Measurements from ENCODE around the gene PFKL.

PFKL gene

DNA sequence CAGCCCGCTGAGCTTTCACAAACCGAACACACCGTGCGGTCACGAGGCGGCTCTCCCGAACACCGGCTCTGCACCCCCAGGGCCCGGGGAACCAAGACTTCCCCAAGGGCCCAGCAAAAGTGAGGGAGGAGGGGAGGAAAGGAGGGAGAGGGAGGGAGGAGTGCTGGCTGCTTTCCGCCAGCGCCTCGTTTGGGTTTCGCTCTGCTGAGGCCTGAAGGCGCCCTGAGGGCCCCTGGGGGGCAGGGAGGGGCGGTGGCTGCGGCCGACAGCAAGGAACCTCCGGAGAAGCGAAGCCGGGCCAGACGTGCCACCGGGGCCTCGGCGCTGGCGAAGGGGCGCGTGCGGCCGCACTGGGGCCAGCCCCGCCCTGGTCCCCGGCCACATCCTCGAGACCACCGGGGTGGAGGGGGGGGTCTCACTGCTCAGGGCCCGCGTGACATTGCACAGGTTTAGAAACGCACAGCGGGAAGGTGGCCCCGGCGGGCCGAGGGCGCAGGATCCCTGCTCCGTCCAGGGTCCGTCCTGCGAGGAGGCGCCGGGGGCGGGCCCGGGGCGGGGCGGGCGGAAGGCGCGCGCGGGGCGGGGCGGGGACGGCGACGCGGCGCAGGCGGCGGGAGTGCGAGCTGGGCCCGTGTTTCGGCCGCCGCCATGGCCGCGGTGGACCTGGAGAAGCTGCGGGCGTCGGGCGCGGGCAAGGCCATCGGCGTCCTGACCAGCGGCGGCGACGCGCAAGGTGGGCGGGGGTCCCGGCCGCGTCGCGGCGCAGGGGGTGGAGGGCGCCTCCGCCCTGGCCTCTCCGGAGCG lies at the start of gene PFKL:
TSS of gene PFKL (plus strand) at position 596 of the 804 bp plus-strand sequence. CDS start at position 649, 53 bp downstream.
- DNase-seq (ENCODE audit: low read depth in 2 of 2): peak; percentile 36 to 65

GRCh38 chr21:44253832-44254710 lies 45.8 kb upstream of the PFKL start:
- no peak for DNase-seq (ENCODE audit: low read depth in 2 of 2)

DNA sequence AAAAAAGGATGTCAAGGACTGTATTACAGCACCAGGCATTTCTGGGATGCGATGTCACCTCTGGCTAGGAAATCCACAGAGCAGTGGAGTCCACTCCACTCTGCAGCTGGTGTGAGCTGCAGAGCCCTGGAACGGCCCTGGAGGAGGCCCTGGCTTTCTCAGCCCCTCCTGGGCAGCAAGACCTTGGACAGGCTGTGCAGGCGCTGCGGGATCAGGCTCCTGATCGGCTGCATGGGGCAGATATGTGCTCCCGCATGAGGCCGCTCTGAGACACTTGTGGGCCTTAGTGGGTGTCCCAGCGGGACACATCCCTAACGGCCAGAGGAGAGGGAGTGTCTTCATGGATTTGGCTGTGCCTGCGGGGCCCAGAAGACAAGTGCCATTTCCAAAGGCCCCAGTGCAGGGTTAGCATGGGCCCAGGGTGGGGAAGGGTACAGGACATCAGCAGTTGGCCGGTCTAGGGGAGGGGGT lies 44.3 kb upstream of the PFKL start:
- no peak for DNase-seq (ENCODE audit: low read depth in 2 of 2)

DNA sequence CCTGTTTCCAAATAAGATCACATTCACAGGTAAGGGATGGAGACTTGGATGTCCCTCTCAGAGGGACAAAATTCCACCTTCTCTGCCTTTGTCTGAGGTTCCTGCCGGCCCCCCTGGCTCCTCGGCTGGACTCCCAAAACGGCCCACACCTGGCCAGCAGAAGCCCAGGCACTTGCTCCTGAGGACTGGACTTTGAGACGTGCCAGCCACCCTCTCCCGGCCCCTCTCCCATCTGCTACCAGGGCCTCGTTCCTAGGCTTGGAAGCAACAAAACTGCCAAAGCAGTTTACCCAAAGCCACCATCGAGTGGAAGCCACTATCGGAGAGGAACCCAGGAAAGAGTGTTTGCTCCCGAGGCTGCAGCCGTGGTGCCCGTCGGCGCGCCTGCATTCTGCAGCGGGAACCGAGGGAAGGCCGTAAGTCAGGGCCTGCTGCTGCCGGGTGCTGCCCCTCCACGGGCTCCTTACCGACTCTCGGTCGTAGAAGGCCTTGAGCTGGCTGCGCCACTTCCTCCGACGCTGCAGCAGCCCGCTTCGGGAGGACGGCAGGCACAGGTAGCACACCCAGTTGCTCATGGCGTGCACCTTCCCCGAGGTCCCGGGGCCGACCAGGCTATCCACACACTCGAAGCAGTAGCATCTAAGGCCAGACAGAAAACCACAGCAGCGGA lies 41.7 kb upstream of the PFKL start:
- no peak for DNase-seq (ENCODE audit: low read depth in 2 of 2)

DNA sequence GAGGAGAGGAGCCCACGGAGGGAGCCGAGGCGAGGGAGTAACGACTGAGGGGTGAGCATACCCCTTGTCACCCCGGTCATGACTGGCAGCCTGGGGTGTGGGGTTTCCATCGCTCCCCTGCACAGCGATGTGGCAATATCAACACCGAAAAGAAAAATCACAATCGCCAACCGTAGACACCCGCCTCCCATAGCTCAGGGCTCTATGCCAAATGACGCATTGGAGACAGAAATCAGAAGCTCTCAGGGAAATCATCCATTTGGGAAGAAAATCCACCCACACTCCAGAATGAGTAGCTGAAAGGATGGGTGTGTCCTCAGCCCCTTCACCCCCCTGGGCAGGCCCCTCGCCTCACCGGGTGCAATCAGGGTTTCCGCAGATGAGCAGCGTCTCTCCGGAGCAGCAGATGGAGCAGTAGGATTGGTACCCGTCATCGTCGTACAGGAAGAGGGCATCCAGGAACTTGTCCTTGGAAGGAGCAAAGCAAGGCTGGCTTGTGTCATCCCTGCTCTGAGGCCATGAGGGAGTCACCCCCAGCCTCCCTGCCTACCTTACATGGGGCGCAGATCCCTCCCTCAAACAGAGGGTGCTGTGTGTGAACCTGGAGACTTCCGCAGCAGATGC lies 40.7 kb upstream of the PFKL start:
- DNase-seq (ENCODE audit: low read depth in 2 of 2): no peak

DNA sequence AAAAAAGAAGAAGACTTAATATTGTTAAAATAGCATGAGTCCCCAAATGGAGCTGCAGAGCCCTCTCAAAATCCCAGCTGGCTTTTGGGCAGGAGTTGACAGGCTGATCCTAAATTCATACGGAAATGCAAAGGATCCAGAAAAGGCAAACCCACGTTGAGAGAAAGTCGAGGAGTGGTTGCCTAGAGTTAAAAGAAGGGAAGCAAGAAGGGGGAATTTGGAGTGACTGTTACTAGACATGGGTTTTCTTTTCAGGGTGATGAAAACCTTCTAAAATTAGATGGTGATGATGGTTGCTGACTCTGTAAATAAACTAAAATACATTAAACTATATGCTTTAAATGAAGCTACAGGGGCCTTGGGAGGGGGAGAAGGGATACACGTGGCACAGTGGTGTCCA lies 39.8 kb upstream of the PFKL start:
- no peak for DNase-seq (ENCODE audit: low read depth in 2 of 2)

GRCh38 chr21:44260791-44261631 lies 38.8 kb upstream of the PFKL start:
- no peak for DNase-seq (ENCODE audit: low read depth in 2 of 2)

GRCh38 chr21:44261675-44262295 lies 38.1 kb upstream of the PFKL start, which contains the start of gene DNMT3L:
TSS of gene DNMT3L (minus strand) at chr21:44261897. CDS start at chr21:44261259, 638 bp downstream.
- DNase-seq (ENCODE audit: low read depth in 2 of 2): no peak

DNA sequence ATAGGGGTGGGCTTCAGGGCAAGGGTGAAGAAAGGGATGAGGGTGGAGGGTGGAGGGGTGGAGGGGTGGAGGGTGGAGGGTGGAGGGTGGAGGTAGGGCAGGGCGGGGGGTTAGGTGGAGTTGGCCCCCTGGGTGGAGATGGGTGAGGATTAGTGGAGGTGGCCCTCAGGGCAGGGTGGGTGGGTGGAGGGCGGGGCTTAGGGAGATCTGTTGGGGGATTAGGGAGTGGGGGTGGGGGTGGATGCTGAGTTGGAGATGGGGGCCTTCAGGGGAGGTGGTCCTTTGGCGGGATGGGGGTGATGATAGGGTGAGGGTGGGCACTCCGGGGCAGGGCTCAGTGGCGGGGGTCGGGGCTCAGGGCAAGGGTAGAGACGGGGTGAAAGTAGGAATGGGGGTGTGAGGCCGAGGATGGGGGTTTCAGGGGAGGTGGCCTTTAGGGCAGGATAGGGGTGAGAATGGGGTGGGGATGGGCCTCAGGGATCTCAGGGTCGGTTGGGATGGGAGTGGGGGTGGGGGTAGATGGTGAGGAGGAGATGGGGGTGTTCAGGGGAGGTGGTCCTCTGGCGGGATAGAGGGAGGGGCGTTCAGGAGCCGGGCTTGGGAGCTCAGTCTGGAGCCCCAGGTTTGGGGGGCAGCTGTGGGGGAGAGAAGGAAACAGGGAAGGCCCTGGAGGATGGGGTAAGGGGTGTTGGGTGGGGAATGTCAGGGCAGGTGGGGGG lies 37.4 kb upstream of the PFKL start:
- no peak for DNase-seq (ENCODE audit: low read depth in 2 of 2)

GRCh38 chr21:44263221-44263760 lies 36.6 kb upstream of the PFKL start:
- no peak for DNase-seq (ENCODE audit: low read depth in 2 of 2)

DNA sequence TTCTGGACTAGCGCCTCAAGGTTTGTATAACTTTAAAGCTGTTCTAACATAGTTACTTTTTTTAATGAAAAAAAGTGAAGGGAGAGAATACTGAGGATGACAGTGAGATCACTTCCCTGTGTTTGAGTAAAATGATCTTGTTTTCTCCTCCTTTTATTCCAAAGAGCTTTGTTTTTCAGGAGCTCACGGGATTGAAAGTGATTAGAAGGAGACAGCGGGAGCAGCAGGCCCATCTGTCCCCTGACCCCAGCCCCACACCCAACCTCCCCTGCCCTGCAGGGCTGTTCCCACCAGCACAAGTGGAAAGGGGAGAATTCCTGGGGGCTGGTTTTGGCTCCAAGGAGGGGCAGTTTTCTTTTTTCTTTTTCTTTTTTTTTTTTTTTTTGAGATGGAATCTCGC lies 36.1 kb upstream of the PFKL start:
- no peak for DNase-seq (ENCODE audit: low read depth in 2 of 2)

DNA sequence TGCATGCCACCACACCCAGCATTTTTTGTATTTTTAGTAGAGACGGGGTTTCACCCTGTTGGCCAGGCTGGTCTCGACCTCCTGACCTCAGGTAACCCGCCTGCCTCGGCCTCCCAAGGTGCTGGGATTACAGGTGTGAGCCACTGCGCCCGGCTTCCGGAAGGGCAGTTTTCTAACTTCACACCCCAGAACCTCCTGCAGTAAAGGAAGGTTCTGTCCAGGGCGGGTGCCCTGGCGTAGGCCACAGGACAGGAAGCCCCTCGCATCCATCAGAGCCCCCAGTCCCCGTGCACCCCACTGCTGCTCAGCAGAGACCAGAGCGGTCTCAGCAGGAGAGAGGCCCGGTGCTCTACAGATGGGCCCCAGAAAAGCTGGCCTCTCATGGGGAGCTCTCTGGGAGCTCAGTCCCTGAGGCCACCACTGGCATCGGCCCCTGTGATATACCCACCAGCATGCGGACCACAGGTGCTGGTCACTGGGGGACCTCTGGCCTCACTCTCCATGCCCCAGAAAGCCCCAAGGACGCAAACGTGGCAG lies 34.1 kb upstream of the PFKL start:
- DNase-seq (ENCODE audit: low read depth in 2 of 2): no peak

DNA sequence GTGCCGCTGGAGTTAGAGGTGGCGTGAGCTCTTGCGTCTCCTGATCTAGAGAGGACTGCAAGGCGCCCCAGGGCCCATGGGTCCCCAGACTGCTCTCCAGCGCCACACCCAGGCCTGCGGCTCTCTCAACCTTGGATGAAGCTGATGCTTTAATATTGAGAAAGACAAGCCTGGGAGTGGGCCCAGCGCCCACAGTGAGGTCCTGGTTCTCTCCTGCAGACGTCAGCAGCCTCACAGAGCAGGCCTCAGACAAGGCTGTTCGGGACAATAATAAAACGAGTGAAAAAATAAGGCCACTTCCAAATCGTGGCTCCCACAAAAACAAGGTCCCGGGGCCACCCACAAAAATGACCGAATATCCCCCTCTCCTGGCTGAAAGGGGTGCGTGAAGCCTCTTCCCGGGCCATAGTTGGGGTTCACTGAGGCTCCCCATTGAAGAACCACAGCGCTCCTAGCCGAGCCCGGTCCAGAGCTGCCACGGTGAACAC lies 32.2 kb upstream of the PFKL start:
- DNase-seq (ENCODE audit: low read depth in 2 of 2): no peak

DNA sequence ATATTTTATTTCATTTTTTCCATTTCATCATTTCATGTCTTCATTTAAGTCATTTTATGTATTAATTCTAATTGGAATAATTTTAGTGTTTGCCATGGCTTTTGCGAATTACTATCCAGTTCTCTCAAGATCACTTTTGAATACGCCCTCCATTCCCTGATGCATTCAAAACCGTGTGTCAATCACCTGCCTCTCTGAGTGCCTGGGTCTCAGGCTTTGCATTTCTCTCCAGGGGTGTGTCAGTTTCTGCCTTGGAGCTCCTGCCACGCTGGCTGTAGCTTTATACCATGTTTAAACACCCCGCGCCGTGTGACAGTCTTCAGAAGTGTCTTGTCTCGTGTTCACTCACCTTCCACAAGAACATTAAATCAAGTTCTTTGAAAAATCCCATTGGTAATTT lies 30.8 kb upstream of the PFKL start:
- no peak for DNase-seq (ENCODE audit: low read depth in 2 of 2)

GRCh38 chr21:44271558-44272283 lies 28.1 kb upstream of the PFKL start:
- DNase-seq (ENCODE audit: low read depth in 2 of 2): no peak

DNA sequence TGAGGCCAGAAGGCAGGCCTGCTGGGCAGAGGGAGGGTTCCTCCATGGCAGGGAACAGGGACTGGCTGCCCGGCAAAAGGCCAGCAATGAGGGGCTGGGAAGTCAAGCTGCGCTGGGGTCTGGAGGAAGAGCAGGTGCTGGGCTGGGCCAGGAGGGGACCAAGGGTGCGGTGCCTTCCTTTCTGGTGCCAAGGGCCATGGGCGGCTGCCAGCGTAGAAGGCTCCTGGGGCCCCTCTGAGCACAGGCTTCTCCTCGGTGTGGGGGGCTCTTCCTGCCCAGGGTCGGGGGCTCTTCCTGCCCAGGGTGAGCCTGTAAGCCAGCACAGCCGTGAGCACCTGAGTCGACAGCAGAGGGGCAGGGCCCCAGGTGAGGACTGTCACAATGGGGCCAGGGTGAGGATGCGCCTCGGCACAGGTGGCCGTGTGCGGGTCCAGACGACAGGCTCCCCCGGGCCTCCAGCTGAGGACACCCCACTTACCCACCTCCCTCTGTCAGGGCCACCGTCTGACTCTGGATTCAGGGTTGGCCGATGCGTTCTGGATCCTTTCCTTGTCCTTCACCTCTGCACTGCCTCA lies 27.5 kb upstream of the PFKL start:
- DNase-seq (ENCODE audit: low read depth in 2 of 2): no peak

DNA sequence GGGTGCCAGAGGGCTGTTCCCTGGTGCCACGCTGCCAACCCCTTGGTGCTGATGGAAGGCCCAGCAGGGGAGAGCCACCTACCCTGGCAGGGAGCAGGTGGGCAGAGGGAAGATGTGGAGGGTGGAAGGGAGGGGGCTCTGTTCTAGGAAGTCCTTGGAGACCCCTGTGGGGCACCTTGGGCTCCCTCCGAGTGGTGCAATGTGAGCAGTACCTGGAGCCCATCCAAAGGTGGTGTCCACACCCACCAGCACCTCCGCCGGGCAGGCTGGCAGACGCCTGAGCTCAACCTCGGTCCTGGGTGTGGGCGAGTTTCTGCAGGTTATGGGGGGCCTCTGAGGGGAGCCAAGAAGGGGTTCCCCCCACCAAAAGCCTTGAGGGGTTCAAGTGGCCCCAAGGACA lies 26.8 kb upstream of the PFKL start:
- DNase-seq (ENCODE audit: low read depth in 2 of 2): no peak

GRCh38 chr21:44275041-44275440 lies 24.8 kb upstream of the PFKL start:
- no peak for DNase-seq (ENCODE audit: low read depth in 2 of 2)
